H1 (cell line): ENCODE results near the gene PCED1B. TPM values are rescaled to one million over a fixed set of nuclear protein-coding genes. Genes with fewer than 3 reads are reported as not detected.

Experiments
- CTCF ChIA-PET: fragments of 300-600 bp; sonication (Branson Sonifier 250); formaldehyde crosslinking; loops from one replicate; lab custom pipeline; 2021; ENCODE audit not compliant: partially characterized antibody; lab: Charles Lee
- POLR2A ChIA-PET: fragments of 300-600 bp; sonication (Branson Sonifier 250); formaldehyde crosslinking; loops from one replicate; lab custom pipeline; 2021; ENCODE audit warnings: inconsistent platforms; ENCODE audit not compliant: partially characterized antibody; lab: Charles Lee
- DNase-seq, 2 experiments: peaks; one replicate each; pipeline versions ENCODE4 v3.0.0 to v3.0.0-alpha.2; 2010 to 2022; ENCODE audit warnings: low spot score in 2 of 2, low read depth in 1 of 2, mixed read lengths in 1 of 2
- FAIRE-seq: peaks from 2 replicates; lab custom pipeline; 2011; peaks lifted over from hg19 to GRCh38; lab: Jason Lieb, UNC
- H2AFZ ChIP-seq: 2 replicates; pipeline ENCODE4 v1.8.1; 2012; ENCODE audit warnings: low read length, inconsistent platforms
- H2AK5ac ChIP-seq: 2 replicates; pipeline ENCODE4 v1.6.1; 2013; ENCODE audit warnings: low read depth, low read length
- H2BK120ac ChIP-seq: replicated peaks from 2 replicates; pipeline ENCODE3; 2013; ENCODE audit warnings: low read depth, low read length, inconsistent platforms
- H2BK12ac ChIP-seq: 2 replicates; pipeline ENCODE4 v1.6.1; 2013; ENCODE audit warnings: low read depth, low read length
- H2BK15ac ChIP-seq: 2 replicates; pipeline ENCODE4 v1.6.1; 2013; ENCODE audit warnings: low read length
- H2BK20ac ChIP-seq: 2 replicates; pipeline ENCODE4 v1.6.1; 2013; ENCODE audit warnings: low read length
- H2BK5ac ChIP-seq: 2 replicates; pipeline ENCODE4 v1.6.1; 2013; ENCODE audit warnings: low read depth, low read length
- H3K14ac ChIP-seq: 2 replicates; pipeline ENCODE4 v1.6.1; 2013; ENCODE audit warnings: inconsistent platforms; ENCODE audit not compliant: insufficient read length
- H3K18ac ChIP-seq: 2 replicates; pipeline ENCODE4 v1.6.1; 2013; ENCODE audit warnings: low read length; ENCODE audit errors: extremely low read depth
- H3K23ac ChIP-seq: 2 replicates; pipeline ENCODE4 v1.6.1; 2013; ENCODE audit warnings: inconsistent platforms; ENCODE audit not compliant: insufficient read length
- H3K23me2 ChIP-seq: 2 replicates; pipeline ENCODE4 v1.6.1; 2013; ENCODE audit warnings: low read depth, low read length
- H3K27ac ChIP-seq: 2 replicates; pipeline ENCODE4 v1.6.1; 2011; ENCODE audit warnings: low read depth, low read length, inconsistent platforms
- H3K27me3 ChIP-seq, 4 experiments: replicated peaks in 1 of 4; 1 replicate in 1 of 4; 2 replicates in 3 of 4; pipeline versions ENCODE4 v1.6.1 to v1.8.1; 2011 to 2013; ENCODE audit warnings: low read length in 3 of 4, mild to moderate bottlenecking in 3 of 4, inconsistent platforms in 2 of 4, mixed read lengths in 2 of 4, moderate library complexity in 1 of 4; ENCODE audit not compliant: control insufficient read depth in 3 of 4, insufficient read depth in 3 of 4; ENCODE audit errors: extremely low read depth in 1 of 4
- H3K36me3 ChIP-seq, 4 experiments: 2 replicates each; pipeline versions ENCODE4 v1.6.1 to v1.8.1; 2011 to 2013; ENCODE audit warnings: mild to moderate bottlenecking in 4 of 4, low read length in 3 of 4, moderate library complexity in 2 of 4, control low read depth in 1 of 4, inconsistent platforms in 1 of 4; ENCODE audit not compliant: insufficient read depth in 4 of 4, control insufficient read depth in 2 of 4
- H3K4ac ChIP-seq: replicated peaks from 2 replicates; pipeline ENCODE3; 2013; ENCODE audit warnings: low read length, low read depth, mixed read lengths, inconsistent platforms; ENCODE audit not compliant: insufficient read length
- H3K4me1 ChIP-seq, 4 experiments: replicated peaks in 1 of 4; 1 replicate in 1 of 4; 2 replicates in 3 of 4; pipeline versions ENCODE4 v1.6.1 to v1.8.1; 2011 to 2013; ENCODE audit warnings: low read length in 3 of 4, inconsistent platforms in 2 of 4, mixed read lengths in 1 of 4; ENCODE audit not compliant: insufficient read depth in 4 of 4, control insufficient read depth in 3 of 4
- H3K4me2 ChIP-seq, 2 experiments: 2 replicates each; pipeline versions ENCODE4 v1.6.1 to v1.8.1; 2011 to 2013; ENCODE audit warnings: low read depth in 2 of 2, low read length in 2 of 2, control low read depth in 1 of 2, inconsistent platforms in 1 of 2, mild to moderate bottlenecking in 1 of 2; ENCODE audit not compliant: insufficient read depth in 1 of 2
- H3K4me3 ChIP-seq, 4 experiments: fragments of 200-600, 300-600 bp in 1 of 4; sonication (generic), shearing (Covaris generic), sonication (Bioruptor Twin) in 1 of 4; 2 replicates each; pipeline versions ENCODE4 v1.5.1 to v1.8.1; 2011 to 2016; ENCODE audit warnings: low read length in 4 of 4, low read depth in 3 of 4, control low read depth in 2 of 4, inconsistent platforms in 2 of 4, mild to moderate bottlenecking in 2 of 4, mixed read lengths in 1 of 4, moderate library complexity in 1 of 4; ENCODE audit not compliant: insufficient read depth in 2 of 4; ENCODE audit errors: extremely low read depth in 1 of 4
- H3K56ac ChIP-seq: replicated peaks from 2 replicates; pipeline ENCODE3; 2013; ENCODE audit warnings: low read depth, mild to moderate bottlenecking, mixed read lengths, low read length, inconsistent platforms; ENCODE audit not compliant: insufficient read length
- H3K79me1 ChIP-seq: 2 replicates; pipeline ENCODE4 v1.6.1; 2013; ENCODE audit warnings: low read depth, low read length, control low read depth
- H3K79me2 ChIP-seq, 2 experiments: 2 replicates each; pipeline versions ENCODE4 v1.6.1 to v1.8.1; 2012 to 2013; ENCODE audit warnings: low read length in 2 of 2, mild to moderate bottlenecking in 2 of 2, inconsistent platforms in 1 of 2; ENCODE audit not compliant: insufficient read depth in 2 of 2, control insufficient read depth in 1 of 2
- H3K9ac ChIP-seq, 4 experiments: replicated peaks in 1 of 4; 1 replicate in 1 of 4; 2 replicates in 3 of 4; pipeline versions ENCODE4 v1.6.1 to v1.8.1; 2011 to 2013; ENCODE audit warnings: low read depth in 3 of 4, low read length in 3 of 4, control low read depth in 2 of 4, mild to moderate bottlenecking in 2 of 4, moderate library complexity in 2 of 4, inconsistent platforms in 1 of 4; ENCODE audit errors: extremely low read depth in 1 of 4
- H3K9me3 ChIP-seq, 2 experiments: 2 replicates each; pipeline versions ENCODE4 v1.6.1 to v1.8.1; 2012 to 2013; ENCODE audit warnings: mild to moderate bottlenecking in 2 of 2, moderate library complexity in 2 of 2, control low read depth in 1 of 2, inconsistent platforms in 1 of 2, low read depth in 1 of 2, low read length in 1 of 2, mixed read lengths in 1 of 2; ENCODE audit not compliant: insufficient read depth in 2 of 2
- H4K20me1 ChIP-seq, 2 experiments: replicated peaks in 1 of 2; 2 replicates each; pipeline versions ENCODE3 to v1.8.1; 2011 to 2013; ENCODE audit warnings: inconsistent platforms in 2 of 2, low read length in 2 of 2, mild to moderate bottlenecking in 1 of 2; ENCODE audit not compliant: insufficient read depth in 2 of 2, control insufficient read depth in 1 of 2
- H4K5ac ChIP-seq: 2 replicates; pipeline ENCODE4 v1.6.1; 2013; ENCODE audit warnings: low read length, low read depth, mixed read lengths, inconsistent platforms; ENCODE audit not compliant: insufficient read length
- H4K8ac ChIP-seq: 2 replicates; pipeline ENCODE4 v1.8.0; 2013; ENCODE audit warnings: mild to moderate bottlenecking, moderate library complexity, low read length, inconsistent platforms; ENCODE audit not compliant: insufficient read depth; ENCODE audit errors: extremely low read depth
- H4K91ac ChIP-seq: replicated peaks from 2 replicates; pipeline ENCODE3; 2013; ENCODE audit warnings: low read length, mixed read lengths, inconsistent platforms; ENCODE audit not compliant: insufficient read length
- CEBPB ChIP-seq: IDR thresholded peaks from 2 replicates; pipeline ENCODE4 v1.6.1; 2012; ENCODE audit warnings: low read depth, low read length
- CHD2 ChIP-seq: IDR thresholded peaks from 2 replicates; pipeline ENCODE4 v1.6.1; 2012; ENCODE audit warnings: low read length, improper control_type of control experiment
- CREB1 ChIP-seq: IDR thresholded peaks from 2 replicates; pipeline ENCODE4 v1.6.1; 2012; ENCODE audit warnings: inconsistent platforms
- EP300 ChIP-seq, 2 experiments: IDR thresholded peaks; 1 replicate in 1 of 2; 2 replicates in 1 of 2; pipeline ENCODE4 v1.6.1; 2011 to 2012; ENCODE audit warnings: low read depth in 2 of 2, low read length in 2 of 2, mild to moderate bottlenecking in 2 of 2, borderline replicate concordance in 1 of 2, inconsistent platforms in 1 of 2, moderate library complexity in 1 of 2
- GTF2F1 ChIP-seq: IDR thresholded peaks from 2 replicates; pipeline ENCODE4 v1.6.1; 2012; ENCODE audit warnings: low read depth, low read length, improper control_type of control experiment, borderline replicate concordance
- HDAC6 ChIP-seq: IDR thresholded peaks from one replicate; pipeline ENCODE4 v1.7.1; 2012; ENCODE audit warnings: low read depth, mild to moderate bottlenecking, inconsistent platforms, low read length, moderate library complexity
- JUND ChIP-seq: IDR thresholded peaks from 2 replicates; pipeline ENCODE4 v1.6.1; 2011; ENCODE audit warnings: mild to moderate bottlenecking, improper control_type of control experiment, low read length
- RBBP5 ChIP-seq: IDR thresholded peaks from 2 replicates; pipeline ENCODE4 v1.7.1; 2012; ENCODE audit warnings: low read depth, mild to moderate bottlenecking, inconsistent platforms, low read length, moderate library complexity, borderline replicate concordance
- SAP30 ChIP-seq: fragments of 300-600 bp; sonication (generic); IDR thresholded peaks from 2 replicates; pipeline ENCODE4 v1.7.1; 2012; ENCODE audit warnings: low read length, moderate library complexity, mild to moderate bottlenecking, inconsistent platforms; ENCODE audit not compliant: insufficient read depth, insufficient replicate concordance
- SIRT6 ChIP-seq: IDR thresholded peaks from one replicate; pipeline ENCODE4 v1.7.1; 2012; ENCODE audit warnings: low read length, inconsistent platforms
- SUZ12 ChIP-seq: fragments of 200-600 bp; sonication (generic); IDR thresholded peaks from 2 replicates; pipeline ENCODE4 v1.6.1; 2012; ENCODE audit warnings: mild to moderate bottlenecking, inconsistent platforms, low read length, moderate library complexity, mixed read lengths
- polyA plus RNA-seq, 7 experiments: library from polyadenylated mRNA; depleted of rRNA in 3 of 7; stranded (reverse) in 5 of 7; unstranded in 2 of 7; fragments of >200 nt in 5 of 7; fragments of 200-250 nt in 2 of 7; gene quantifications; 1 replicate in 5 of 7; 2 replicates in 1 of 7; 4 replicates in 1 of 7; pipeline versions ENCODE4 v1.2.1 to v1.2.3, GENCODE V29; 2011 to 2013; ENCODE audit warnings: missing spikeins in 2 of 7, mixed read lengths in 2 of 7
- total RNA-seq: library from RNA; stranded (reverse); fragmentation: NEBNext Ultra II Directional; extraction: Animal tissue kit (Norgen Biotek cat#: 25700); gene quantifications from 2 replicates; pipeline ENCODE4 v1.2.1, GENCODE V29; 2021
- TF ChIP-seq, protein P1 (sequence below), 3 experiments: IDR thresholded peaks; 1 replicate in 2 of 3; 2 replicates in 1 of 3; pipeline versions ENCODE4 v1.5.1 to v1.6.1; 2011; ENCODE audit warnings: low read length in 3 of 3, mild to moderate bottlenecking in 3 of 3, inconsistent platforms in 2 of 3, low read depth in 1 of 3, moderate library complexity in 1 of 3; ENCODE audit not compliant: insufficient read depth in 1 of 3; ENCODE audit errors: control extremely low read depth in 1 of 3
- TF ChIP-seq, protein P2 (sequence below): IDR thresholded peaks from 2 replicates; pipeline ENCODE4 v1.6.1; 2011; ENCODE audit warnings: low read depth, mild to moderate bottlenecking, low read length; ENCODE audit not compliant: insufficient read depth

PCED1B gene
- total and polyA plus RNA-seq, 2 of the 8 experiments (the other 6 are each of a cell fraction or from before 2014, with no cell fraction given): 4.7 to 5.4 TPM

DNA sequence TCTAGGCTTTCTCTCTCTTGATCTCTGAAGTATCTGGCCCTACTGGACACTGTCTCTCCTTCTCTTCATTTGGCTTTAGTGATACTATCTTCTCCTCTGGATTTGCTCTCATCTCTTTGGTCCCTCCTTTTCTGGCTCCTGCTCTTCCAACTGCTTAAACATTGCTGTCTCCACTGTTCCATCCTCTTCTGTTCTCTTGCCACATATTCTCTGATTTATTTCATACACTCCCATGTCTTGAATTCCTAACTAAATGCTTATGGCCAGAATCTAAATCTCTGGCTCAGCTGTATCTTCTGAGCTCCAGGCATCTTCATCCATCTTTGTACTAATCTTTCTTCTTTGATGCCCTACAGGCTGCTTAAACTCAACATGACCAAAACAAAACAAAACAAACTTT lies 25.5 kb upstream of the PCED1B start:
- H2BK5ac ChIP-seq: no peak overlapping the region
- H3K56ac ChIP-seq: no peak overlapping the region
- H4K91ac ChIP-seq: no peak overlapping the region
- no peaks in the 10 kb centered on the region for H3K36me3 ChIP-seq
- no peak overlapping the region for H2BK15ac ChIP-seq
- ChIA-PET CTCF (interaction anchor here (1.1 to 2.7 kb wide), 3 partner anchors 17 to 354 kb away, joined by 3 to 12 read pairs (median 4); no protein-coding TSS in a partner anchor), POLR2A (no interaction called here)
- H3K23me2 ChIP-seq: no peaks in the 10 kb centered on the region
- no peak overlapping the region for H3K4me3 ChIP-seq
- no peaks in the 10 kb centered on the region for H3K79me2 ChIP-seq
- no peak overlapping the region for H3K14ac ChIP-seq
- H3K9ac ChIP-seq: no peak overlapping the region
- H3K4me1 ChIP-seq: no peaks in the 10 kb centered on the region
- DNase-seq: no peak
- no peaks in the 10 kb centered on the region for H3K79me1 ChIP-seq
- no peak overlapping the region for H2BK12ac ChIP-seq
- no peaks in the 10 kb centered on the region for H3K27me3 ChIP-seq
- H4K8ac ChIP-seq: no peak overlapping the region
- no peak overlapping the region for H3K4me2 ChIP-seq
- no peak overlapping the region for H3K27ac ChIP-seq
- no peak overlapping the region for H2BK20ac ChIP-seq
- no peaks in the 10 kb centered on the region for H4K20me1 ChIP-seq
- H4K5ac ChIP-seq: no peak overlapping the region
- no peak overlapping the region for H2AFZ ChIP-seq
- no peak overlapping the region for H2BK120ac ChIP-seq
- peaks cover 19 to 21% of the 10 kb centered on the region in 2 experiments for H3K9me3 ChIP-seq
- FAIRE-seq: no peak
- no peak overlapping the region for H3K18ac ChIP-seq
- H2AK5ac ChIP-seq: no peak overlapping the region
- H3K23ac ChIP-seq: no peak overlapping the region
- H3K4ac ChIP-seq: no peak overlapping the region
- TF ChIP-seq JUND (no peak), SAP30 (no peak), HDAC6 (no peak), CREB1 (no peak), SIRT6 (no peak), CHD2 (no peak), SUZ12 (no peak), RBBP5 (no peak), EP300 (IDR thresholded peaks at IDR 0.05; ENCODE audit: borderline replicate concordance in 1 of 2, low read depth in 2 of 2, low read length in 2 of 2) (no peak), CEBPB (no peak), GTF2F1 (no peak)
- TF ChIP-seq, protein P1, sequence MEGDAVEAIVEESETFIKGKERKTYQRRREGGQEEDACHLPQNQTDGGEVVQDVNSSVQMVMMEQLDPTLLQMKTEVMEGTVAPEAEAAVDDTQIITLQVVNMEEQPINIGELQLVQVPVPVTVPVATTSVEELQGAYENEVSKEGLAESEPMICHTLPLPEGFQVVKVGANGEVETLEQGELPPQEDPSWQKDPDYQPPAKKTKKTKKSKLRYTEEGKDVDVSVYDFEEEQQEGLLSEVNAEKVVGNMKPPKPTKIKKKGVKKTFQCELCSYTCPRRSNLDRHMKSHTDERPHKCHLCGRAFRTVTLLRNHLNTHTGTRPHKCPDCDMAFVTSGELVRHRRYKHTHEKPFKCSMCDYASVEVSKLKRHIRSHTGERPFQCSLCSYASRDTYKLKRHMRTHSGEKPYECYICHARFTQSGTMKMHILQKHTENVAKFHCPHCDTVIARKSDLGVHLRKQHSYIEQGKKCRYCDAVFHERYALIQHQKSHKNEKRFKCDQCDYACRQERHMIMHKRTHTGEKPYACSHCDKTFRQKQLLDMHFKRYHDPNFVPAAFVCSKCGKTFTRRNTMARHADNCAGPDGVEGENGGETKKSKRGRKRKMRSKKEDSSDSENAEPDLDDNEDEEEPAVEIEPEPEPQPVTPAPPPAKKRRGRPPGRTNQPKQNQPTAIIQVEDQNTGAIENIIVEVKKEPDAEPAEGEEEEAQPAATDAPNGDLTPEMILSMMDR (IDR thresholded peaks at IDR 0.05; ENCODE audit: control extremely low read depth in 1 of 3, insufficient read depth in 1 of 3, low read depth in 1 of 3, low read length in 3 of 3): no peak
- TF ChIP-seq, protein P2, sequence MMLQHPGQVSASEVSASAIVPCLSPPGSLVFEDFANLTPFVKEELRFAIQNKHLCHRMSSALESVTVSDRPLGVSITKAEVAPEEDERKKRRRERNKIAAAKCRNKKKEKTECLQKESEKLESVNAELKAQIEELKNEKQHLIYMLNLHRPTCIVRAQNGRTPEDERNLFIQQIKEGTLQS: no peak
